HCT116 (cell line): ENCODE results near the gene CNTNAP2. TPM values are rescaled to one million over a fixed set of nuclear protein-coding genes. Genes with fewer than 3 reads are reported as not detected.

Experiments
- ATAC-seq: fragments of 200-7000 bp; cut with Tn5 transposase; 2 replicates; pipeline ENCODE4 v1.9.1; 2020; ENCODE audit warnings: mild to moderate bottlenecking, moderate library complexity
- BruUV-seq: library from RNA; stranded (reverse); fragments of 400-500 nt; replicated peaks from 2 replicates; lab custom pipeline; 2021; lab: Mats Ljungman, UMichigan
- CTCF ChIA-PET: fragments of 300-600 bp; sonication (Branson Sonifier 250); formaldehyde crosslinking; loops from one replicate; lab custom pipeline; 2021; ENCODE audit warnings: antibody characterized with exemption; lab: Charles Lee
- POLR2A ChIA-PET: fragments of 300-600, 350-600 bp; sonication (Branson Sonifier 250); formaldehyde crosslinking; loops from one replicate; lab custom pipeline; 2021; ENCODE audit warnings: antibody characterized with exemption; lab: Charles Lee
- RAD21 ChIA-PET, 2 experiments: fragments of 300-600 bp; sonication (Branson Sonifier 250); formaldehyde crosslinking; loops; one replicate each; lab custom pipeline; 2023; ENCODE audit warnings: low total read pairs in 2 of 2; ENCODE audit not compliant: uncharacterized antibody in 2 of 2, unreplicated experiment in 2 of 2, low non-redundant PET in 1 of 2; lab: Charles Lee
- DNase-seq: peaks from one replicate; pipeline ENCODE4 v3.0.0-alpha.2; 2010; ENCODE audit warnings: low read depth, low spot score
- H2AFZ ChIP-seq: fragments of 200-600 bp; shearing (Covaris generic), sonication (generic); 2 replicates; pipeline ENCODE4 v1.6.1; 2017; ENCODE audit warnings: low read depth, mixed run types, mixed read lengths, antibody characterized with exemption, low read length; ENCODE audit not compliant: poor library complexity, severe bottlenecking
- H3K27ac ChIP-seq: 2 replicates; pipeline ENCODE4 v1.5.1; 2012; ENCODE audit warnings: low read depth, low read length
- H3K27me3 ChIP-seq: fragments of 200-600 bp; sonication (generic); 2 replicates; pipeline ENCODE4 v1.6.1; 2016; ENCODE audit warnings: mixed run types, low read length, mixed read lengths; ENCODE audit not compliant: insufficient read depth
- H3K36me3 ChIP-seq, 2 experiments: fragments of 200-500 bp in 1 of 2; fragments of 200-600 bp in 1 of 2; sonication (Bioruptor generic) in 1 of 2; sonication (generic) in 1 of 2; 2 replicates each; pipeline versions ENCODE4 v1.5.1 to v1.6.1; 2014 to 2016; ENCODE audit warnings: low read length in 2 of 2, inconsistent platforms in 1 of 2, mixed read lengths in 1 of 2, mixed run types in 1 of 2; ENCODE audit not compliant: insufficient read depth in 2 of 2, control insufficient read depth in 1 of 2
- H3K4me1 ChIP-seq, 2 experiments: fragments of 200-600 bp in 1 of 2; sonication (generic) in 1 of 2; 2 replicates each; pipeline versions ENCODE4 v1.5.1 to v1.6.1; 2012 to 2017; ENCODE audit warnings: low read length in 2 of 2, inconsistent platforms in 1 of 2, mild to moderate bottlenecking in 1 of 2, mixed read lengths in 1 of 2, mixed run types in 1 of 2, moderate library complexity in 1 of 2; ENCODE audit not compliant: insufficient read depth in 2 of 2, control insufficient read depth in 1 of 2
- H3K4me2 ChIP-seq: fragments of 200-600 bp; sonication (generic); 2 replicates; pipeline ENCODE4 v1.6.1; 2017; ENCODE audit warnings: mixed run types, low read length, mixed read lengths
- H3K4me3 ChIP-seq, 2 experiments: fragments of 200-600 bp in 1 of 2; sonication (generic) in 1 of 2; replicated peaks in 1 of 2; 2 replicates each; pipeline ENCODE4 v1.5.1; 2011 to 2016; ENCODE audit warnings: low read length in 2 of 2, control low read depth in 1 of 2, low read depth in 1 of 2, mild to moderate bottlenecking in 1 of 2, mixed read lengths in 1 of 2, mixed run types in 1 of 2
- H3K79me2 ChIP-seq: fragments of 200-600 bp; sonication (generic); 2 replicates; pipeline ENCODE4 v1.6.1; 2017; ENCODE audit warnings: mild to moderate bottlenecking, mixed run types, low read length, moderate library complexity, mixed read lengths; ENCODE audit not compliant: insufficient read depth
- H3K9ac ChIP-seq: fragments of 200-600 bp; sonication (generic); 2 replicates; pipeline ENCODE4 v1.6.1; 2016; ENCODE audit warnings: low read length, mixed read lengths
- H3K9me2 ChIP-seq: fragments of 200-600 bp; sonication (generic), shearing (Covaris generic); 2 replicates; pipeline ENCODE4 v1.6.1; 2017; ENCODE audit warnings: mixed run types, mild to moderate bottlenecking, moderate library complexity; ENCODE audit not compliant: insufficient read depth
- H3K9me3 ChIP-seq, 2 experiments: fragments of 200-500 bp in 1 of 2; fragments of 200-600 bp in 1 of 2; sonication (Bioruptor generic) in 1 of 2; sonication (generic) in 1 of 2; 2 replicates each; pipeline ENCODE4 v1.6.1; 2014 to 2017; ENCODE audit warnings: low read length in 2 of 2, mixed read lengths in 2 of 2, inconsistent platforms in 1 of 2, low read depth in 1 of 2, mild to moderate bottlenecking in 1 of 2, mixed run types in 1 of 2, moderate library complexity in 1 of 2; ENCODE audit not compliant: control insufficient read depth in 1 of 2, insufficient read depth in 1 of 2
- H4K20me1 ChIP-seq: fragments of 200-600 bp; sonication (generic), shearing (Covaris generic); 2 replicates; pipeline ENCODE4 v1.6.1; 2017; ENCODE audit warnings: mixed run types, mild to moderate bottlenecking, moderate library complexity; ENCODE audit not compliant: insufficient read depth
- CEBPB ChIP-seq: IDR thresholded peaks from 2 replicates; pipeline ENCODE4 v1.6.1; 2012; ENCODE audit warnings: low read depth
- EZH2 ChIP-seq: fragments of 200-600 bp; sonication (generic); IDR thresholded peaks from 2 replicates; pipeline ENCODE4 v1.6.1; 2017; ENCODE audit warnings: antibody characterized with exemption, mixed run types
- intact Hi-C: fragments of 100-400 bp; cut with micrococcal nuclease; formaldehyde crosslinking; loops from 2 replicates; pipeline ENCODE4 v1.10.0; 2022
- total RNA-seq: library from RNA; stranded (reverse); gene quantifications from one replicate; pipeline ENCODE4 v1.2.1, GENCODE V29; 2021; ENCODE audit not compliant: unreplicated experiment
- TF ChIP-seq, protein P1 (sequence below): IDR thresholded peaks from 2 replicates; pipeline ENCODE4 v1.6.1; 2011; ENCODE audit warnings: mild to moderate bottlenecking, low read length, moderate library complexity; ENCODE audit not compliant: insufficient replicate concordance; ENCODE audit errors: extremely low read depth
- TF ChIP-seq, protein P2 (sequence below), 3 experiments: fragments of 200-600 bp in 1 of 3; sonication (generic) in 1 of 3; IDR thresholded peaks in 2 of 3; conservative IDR thresholded peaks in 1 of 3; 2 replicates each; pipeline ENCODE4 v1.5.1; 2012 to 2017; ENCODE audit warnings: low read depth in 2 of 3, low read length in 2 of 3, antibody characterized with exemption in 1 of 3, borderline replicate concordance in 1 of 3, control low read depth in 1 of 3, mild to moderate bottlenecking in 1 of 3, mixed read lengths in 1 of 3, mixed run types in 1 of 3, moderate library complexity in 1 of 3; ENCODE audit not compliant: insufficient read depth in 1 of 3

CNTNAP2 gene
- total RNA-seq, 1 experiment from 2014 or later: 0.37 TPM

- POLR2A ChIA-PET: no interaction called here
- no peak for DNase-seq
- no TSS peak for BruUV-seq
Observed at GRCh38 chr7:148014541-148014940, 1897.9 kb downstream of the CNTNAP2 start.

More at GRCh38 chr7:148014541-148014940, 1897.9 kb downstream of the CNTNAP2 start:
- Histone ChIP-seq H3K27ac (no peak overlapping the region), H3K9me2 (no peaks in the 10 kb centered on the region), H3K36me3 (no peaks in the 10 kb centered on the region), H3K4me2 (no peak overlapping the region), H4K20me1 (no peaks in the 10 kb centered on the region), H3K27me3 (no peaks in the 10 kb centered on the region), H3K4me1 (no peaks in the 10 kb centered on the region), H3K9ac (no peak overlapping the region), H2AFZ (no peak overlapping the region), H3K79me2 (no peaks in the 10 kb centered on the region), H3K4me3 (no peak overlapping the region), H3K9me3 (peaks cover 0 to 7% of the 10 kb centered on the region in 2 experiments; a peak in 1 of 4 replicates)
- intact Hi-C loops: no loop called here
- CTCF ChIA-PET: no interaction called here
- TF ChIP-seq, protein P1, sequence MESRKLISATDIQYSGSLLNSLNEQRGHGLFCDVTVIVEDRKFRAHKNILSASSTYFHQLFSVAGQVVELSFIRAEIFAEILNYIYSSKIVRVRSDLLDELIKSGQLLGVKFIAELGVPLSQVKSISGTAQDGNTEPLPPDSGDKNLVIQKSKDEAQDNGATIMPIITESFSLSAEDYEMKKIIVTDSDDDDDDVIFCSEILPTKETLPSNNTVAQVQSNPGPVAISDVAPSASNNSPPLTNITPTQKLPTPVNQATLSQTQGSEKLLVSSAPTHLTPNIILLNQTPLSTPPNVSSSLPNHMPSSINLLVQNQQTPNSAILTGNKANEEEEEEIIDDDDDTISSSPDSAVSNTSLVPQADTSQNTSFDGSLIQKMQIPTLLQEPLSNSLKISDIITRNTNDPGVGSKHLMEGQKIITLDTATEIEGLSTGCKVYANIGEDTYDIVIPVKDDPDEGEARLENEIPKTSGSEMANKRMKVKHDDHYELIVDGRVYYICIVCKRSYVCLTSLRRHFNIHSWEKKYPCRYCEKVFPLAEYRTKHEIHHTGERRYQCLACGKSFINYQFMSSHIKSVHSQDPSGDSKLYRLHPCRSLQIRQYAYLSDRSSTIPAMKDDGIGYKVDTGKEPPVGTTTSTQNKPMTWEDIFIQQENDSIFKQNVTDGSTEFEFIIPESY: no peak
- TF ChIP-seq EZH2: no peak
- TF ChIP-seq CEBPB: no peak
- TF ChIP-seq, protein P2, sequence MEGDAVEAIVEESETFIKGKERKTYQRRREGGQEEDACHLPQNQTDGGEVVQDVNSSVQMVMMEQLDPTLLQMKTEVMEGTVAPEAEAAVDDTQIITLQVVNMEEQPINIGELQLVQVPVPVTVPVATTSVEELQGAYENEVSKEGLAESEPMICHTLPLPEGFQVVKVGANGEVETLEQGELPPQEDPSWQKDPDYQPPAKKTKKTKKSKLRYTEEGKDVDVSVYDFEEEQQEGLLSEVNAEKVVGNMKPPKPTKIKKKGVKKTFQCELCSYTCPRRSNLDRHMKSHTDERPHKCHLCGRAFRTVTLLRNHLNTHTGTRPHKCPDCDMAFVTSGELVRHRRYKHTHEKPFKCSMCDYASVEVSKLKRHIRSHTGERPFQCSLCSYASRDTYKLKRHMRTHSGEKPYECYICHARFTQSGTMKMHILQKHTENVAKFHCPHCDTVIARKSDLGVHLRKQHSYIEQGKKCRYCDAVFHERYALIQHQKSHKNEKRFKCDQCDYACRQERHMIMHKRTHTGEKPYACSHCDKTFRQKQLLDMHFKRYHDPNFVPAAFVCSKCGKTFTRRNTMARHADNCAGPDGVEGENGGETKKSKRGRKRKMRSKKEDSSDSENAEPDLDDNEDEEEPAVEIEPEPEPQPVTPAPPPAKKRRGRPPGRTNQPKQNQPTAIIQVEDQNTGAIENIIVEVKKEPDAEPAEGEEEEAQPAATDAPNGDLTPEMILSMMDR (IDR thresholded peaks at IDR 0.05 in 2 of 3, conservative IDR thresholded peaks at IDR 0.05 in 1 of 3; ENCODE audit: borderline replicate concordance in 1 of 3, insufficient read depth in 1 of 3, low read depth in 2 of 3, low read length in 2 of 3): no peak
- RAD21 ChIA-PET: no interaction called here
- no peak for ATAC-seq
